ENCODE data around the gene NFKBIB.
"Not testable (repeated sequence)": the region's sequence is repeated elsewhere in the genome, so short reads cannot be mapped to it uniquely, and the experiment has no call there.

NFKBIB gene

GRCh38 chr19:38880882-38881609 lies 18.7 kb upstream of the NFKBIB start:
- POLR2A ChIA-PET: no interaction called here
- CTCF ChIA-PET: interaction anchor here (3.7 kb wide), 1 partner anchor 11 kb away, joined by 18 read pairs; no protein-coding TSS in a partner anchor
- no peak for TF ChIP-seq CTCF (IDR thresholded peaks at IDR 0.05; ENCODE audit: insufficient read depth, low read length, missing control alignments)
- no peak overlapping the region for H3K4me3 ChIP-seq (ENCODE audit: low read depth, low read length)
- no peak for DNase-seq (ENCODE audit: low read depth, low spot score)

GRCh38 chr19:38883286-38883685 lies 16.5 kb upstream of the NFKBIB start:
- POLR2A ChIA-PET: no interaction called here
- CTCF ChIA-PET: interaction anchor here (1.3 kb wide), 1 partner anchor 47 kb away, joined by 3 read pairs; the partner anchor contains the start of genes MRPS12 and SARS2
- TF ChIP-seq CTCF (IDR thresholded peaks at IDR 0.05; ENCODE audit: insufficient read depth, low read length, missing control alignments): no peak
- no peak overlapping the region for H3K4me3 ChIP-seq (ENCODE audit: low read depth, low read length)
- no peak for DNase-seq (ENCODE audit: low read depth, low spot score)

GRCh38 chr19:38884691-38885090 lies 15.1 kb upstream of the NFKBIB start:
- DNase-seq (ENCODE audit: low read depth, low spot score); H3K4me3 ChIP-seq (ENCODE audit: low read depth, low read length); POLR2A ChIA-PET: not testable (repeated sequence)
- CTCF ChIA-PET: interaction anchor here (1.0 to 6.0 kb wide), 3 partner anchors 8 to 43 kb away, joined by 3 to 70 read pairs (median 3); partner anchors contain the start of gene RINL

GRCh38 chr19:38888876-38889275 lies 10.9 kb upstream of the NFKBIB start:
- DNase-seq (ENCODE audit: low read depth, low spot score): no peak
- TF ChIP-seq CTCF (IDR thresholded peaks at IDR 0.05; ENCODE audit: insufficient read depth, low read length, missing control alignments): no peak
- POLR2A ChIA-PET: interaction anchor here (2.1 kb wide), 1 partner anchor 11 kb away, joined by 4 read pairs; the partner anchor contains the start of genes NFKBIB and SIRT2
- CTCF ChIA-PET: interaction anchor here (2.0 to 6.0 kb wide), 2 partner anchors 12 to 41 kb away, joined by 9 to 70 read pairs; partner anchors contain the start of genes MRPS12, RINL and SARS2
- H3K4me3 ChIP-seq (ENCODE audit: low read depth, low read length): no peak overlapping the region

- no peak for DNase-seq (ENCODE audit: low read depth, low spot score)
- H3K4me3 ChIP-seq (ENCODE audit: low read depth, low read length): no peak overlapping the region
- ChIA-PET POLR2A (no interaction called here), CTCF (interaction anchor here (6.0 kb wide), 1 partner anchor 13 kb away, joined by 70 read pairs; the partner anchor contains the start of gene RINL)
- no peak for TF ChIP-seq CTCF (IDR thresholded peaks at IDR 0.05; ENCODE audit: insufficient read depth, low read length, missing control alignments)
These were observed 10.0 kb upstream of the NFKBIB start for GRCh38 chr19:38889803-38890202.

GRCh38 chr19:38890686-38891085 lies 9.1 kb upstream of the NFKBIB start:
- no peak for DNase-seq (ENCODE audit: low read depth, low spot score)
- POLR2A ChIA-PET: no interaction called here
- no peak for TF ChIP-seq CTCF (IDR thresholded peaks at IDR 0.05; ENCODE audit: insufficient read depth, low read length, missing control alignments)
- H3K4me3 ChIP-seq (ENCODE audit: low read depth, low read length): no peak overlapping the region
- CTCF ChIA-PET: interaction anchor here (0.7 to 1.1 kb wide), 2 partner anchors 21 to 488 kb away, joined by 3 read pairs; partner anchors contain the start of gene FAM98C

Data from AG04449 (cell line).